ENCODE data around the gene BTRC.
"Not testable (repeated sequence)": the region's sequence is repeated elsewhere in the genome, so short reads cannot be mapped to it uniquely, and the experiment has no call there.

Gene BTRC

GRCh38 chr10:101330231-101330630 lies 23.7 kb upstream of the BTRC start:
- ATAC-seq = no peak
- DNase-seq = no peak
- H3K9me3 Mint-ChIP-seq = no peaks in the 10 kb centered on the region
- H3K36me3 Mint-ChIP-seq (ENCODE audit: low read depth) = no peaks in the 10 kb centered on the region
- peaks cover 19% of the 10 kb centered on the region for H3K27me3 Mint-ChIP-seq
- H3K4me3 Mint-ChIP-seq = no peak overlapping the region
- no peaks in the 10 kb centered on the region for H3K4me1 Mint-ChIP-seq
- H3K27ac Mint-ChIP-seq = no peak overlapping the region

- H3K27me3 Mint-ChIP-seq = peaks cover 18% of the 10 kb centered on the region
- no peaks in the 10 kb centered on the region for H3K9me3 Mint-ChIP-seq
- H3K27ac Mint-ChIP-seq = no peak overlapping the region
- H3K4me1 Mint-ChIP-seq = no peaks in the 10 kb centered on the region
- no peak overlapping the region for H3K4me3 Mint-ChIP-seq
- ATAC-seq (no peak), DNase-seq (no peak)
- H3K36me3 Mint-ChIP-seq (ENCODE audit: low read depth) = no peaks in the 10 kb centered on the region
These were observed 23.2 kb upstream of the BTRC start for GRCh38 chr10:101330631-101331225.

- Mint-ChIP-seq H3K36me3 (ENCODE audit: low read depth) (no peaks in the 10 kb centered on the region), H3K27ac (no peak overlapping the region), H3K4me3 (no peak overlapping the region), H3K27me3 (peaks cover 17% of the 10 kb centered on the region), H3K9me3 (no peaks in the 10 kb centered on the region), H3K4me1 (no peaks in the 10 kb centered on the region)
- DNase-seq = no peak
- ATAC-seq = peak; percentile 33
These were observed 22.0 kb upstream of the BTRC start for GRCh38 chr10:101331956-101332355.

GRCh38 chr10:101334259-101334658 lies 19.7 kb upstream of the BTRC start:
- not testable (repeated sequence) for H3K27ac Mint-ChIP-seq; ATAC-seq; H3K4me3 Mint-ChIP-seq; H3K36me3 Mint-ChIP-seq (ENCODE audit: low read depth); H3K4me1 Mint-ChIP-seq; DNase-seq; H3K9me3 Mint-ChIP-seq
- H3K27me3 Mint-ChIP-seq = peaks cover 17% of the 10 kb centered on the region

- Mint-ChIP-seq H3K9me3 (no peaks in the 10 kb centered on the region), H3K27ac (no peak overlapping the region), H3K27me3 (peaks cover 13% of the 10 kb centered on the region), H3K4me1 (no peaks in the 10 kb centered on the region), H3K36me3 (ENCODE audit: low read depth) (no peaks in the 10 kb centered on the region), H3K4me3 (no peak overlapping the region)
- no peak for ATAC-seq
- DNase-seq = no peak
These were observed 17.6 kb upstream of the BTRC start for GRCh38 chr10:101336382-101336781.

GRCh38 chr10:101337836-101338235 lies 16.1 kb upstream of the BTRC start:
- Mint-ChIP-seq H3K4me3 (no peak overlapping the region), H3K4me1 (no peaks in the 10 kb centered on the region), H3K27ac (no peak overlapping the region), H3K27me3 (peaks cover 4% of the 10 kb centered on the region), H3K36me3 (ENCODE audit: low read depth) (no peaks in the 10 kb centered on the region), H3K9me3 (no peaks in the 10 kb centered on the region)
- DNase-seq (no peak), ATAC-seq (no peak)

GRCh38 chr10:101341438-101341837 lies 12.5 kb upstream of the BTRC start:
- ATAC-seq = no peak
- Mint-ChIP-seq H3K9me3 (no peaks in the 10 kb centered on the region), H3K36me3 (ENCODE audit: low read depth) (no peaks in the 10 kb centered on the region), H3K27me3 (peaks cover 2% of the 10 kb centered on the region), H3K27ac (no peak overlapping the region), H3K4me3 (no peak overlapping the region), H3K4me1 (no peaks in the 10 kb centered on the region)
- DNase-seq = no peak

GRCh38 chr10:101346177-101346576 lies 7.8 kb upstream of the BTRC start:
- Mint-ChIP-seq H3K27ac (no peak overlapping the region), H3K4me1 (no peaks in the 10 kb centered on the region), H3K9me3 (no peaks in the 10 kb centered on the region)

GRCh38 chr10:101351017-101351416 lies 2.9 kb upstream of the BTRC start:
- H3K36me3 Mint-ChIP-seq (ENCODE audit: low read depth) = peaks cover 5% of the 10 kb centered on the region
- DNase-seq = no peak
- H3K27me3 Mint-ChIP-seq = peaks cover 16% of the 10 kb centered on the region
- H3K4me1 Mint-ChIP-seq = peaks cover 25% of the 10 kb centered on the region
- no peak overlapping the region for H3K4me3 Mint-ChIP-seq
- H3K9me3 Mint-ChIP-seq = no peaks in the 10 kb centered on the region
- H3K27ac Mint-ChIP-seq = no peak overlapping the region
- ATAC-seq = no peak

More at GRCh38 chr10:101346177-101346576, 7.8 kb upstream of the BTRC start:
- DNase-seq = no peak
- no peak for ATAC-seq
- H3K4me3 Mint-ChIP-seq = no peak overlapping the region
- peaks cover 13% of the 10 kb centered on the region for H3K27me3 Mint-ChIP-seq
- no peaks in the 10 kb centered on the region for H3K36me3 Mint-ChIP-seq (ENCODE audit: low read depth)

GRCh38 chr10:101351477-101351876 lies 2.5 kb upstream of the BTRC start:
- Mint-ChIP-seq H3K27me3 (peaks cover 16% of the 10 kb centered on the region), H3K4me3 (no peak overlapping the region), H3K27ac (no peak overlapping the region), H3K36me3 (ENCODE audit: low read depth) (peaks cover 5% of the 10 kb centered on the region), H3K4me1 (peaks cover 30% of the 10 kb centered on the region), H3K9me3 (no peaks in the 10 kb centered on the region)
- ATAC-seq = no peak
- DNase-seq = no peak

- not testable (repeated sequence) for H3K4me3 Mint-ChIP-seq; H3K27ac Mint-ChIP-seq; ATAC-seq; H3K36me3 Mint-ChIP-seq (ENCODE audit: low read depth); H3K9me3 Mint-ChIP-seq; DNase-seq
- peaks cover 16% of the 10 kb centered on the region for H3K27me3 Mint-ChIP-seq
- H3K4me1 Mint-ChIP-seq = peaks cover 32% of the 10 kb centered on the region
These were observed 1.1 kb upstream of the BTRC start for GRCh38 chr10:101352857-101353256.

GRCh38 chr10:101354328-101355071 lies 535 bp downstream of the BTRC start:
- peaks cover 6% of the 10 kb centered on the region for H3K36me3 Mint-ChIP-seq (ENCODE audit: low read depth)
- DNase-seq = peak; percentile 55
- peak overlapping the region; percentile 98 for H3K27ac Mint-ChIP-seq
- H3K9me3 Mint-ChIP-seq = no peaks in the 10 kb centered on the region
- H3K27me3 Mint-ChIP-seq = peaks cover 9% of the 10 kb centered on the region
- H3K4me3 Mint-ChIP-seq = peak overlapping the region; percentile 89
- peaks cover 38% of the 10 kb centered on the region for H3K4me1 Mint-ChIP-seq
- ATAC-seq = peak; percentile 4

- Mint-ChIP-seq H3K36me3 (ENCODE audit: low read depth) (peaks cover 6% of the 10 kb centered on the region), H3K27me3 (peaks cover 8% of the 10 kb centered on the region), H3K9me3 (no peaks in the 10 kb centered on the region), H3K4me3 (peak overlapping the region; percentile 89), H3K27ac (peak overlapping the region; percentile 98), H3K4me1 (peaks cover 38% of the 10 kb centered on the region)
- DNase-seq (no peak), ATAC-seq (no peak)
These were observed 1.2 kb downstream of the BTRC start for GRCh38 chr10:101355072-101355706.

- Mint-ChIP-seq H3K27ac (no peak overlapping the region), H3K9me3 (no peaks in the 10 kb centered on the region), H3K36me3 (ENCODE audit: low read depth) (peaks cover 6% of the 10 kb centered on the region), H3K4me3 (no peak overlapping the region), H3K27me3 (peaks cover 3% of the 10 kb centered on the region), H3K4me1 (peaks cover 38% of the 10 kb centered on the region)
- ATAC-seq (no peak), DNase-seq (no peak)
These were observed 2.2 kb downstream of the BTRC start for GRCh38 chr10:101356132-101356531.

- peaks cover 38% of the 10 kb centered on the region for H3K4me1 Mint-ChIP-seq
- H3K36me3 Mint-ChIP-seq (ENCODE audit: low read depth) = peaks cover 7% of the 10 kb centered on the region
- DNase-seq (no peak), ATAC-seq (no peak)
- no peaks in the 10 kb centered on the region for H3K9me3 Mint-ChIP-seq
- H3K27me3 Mint-ChIP-seq = peaks cover 3% of the 10 kb centered on the region
- H3K4me3 Mint-ChIP-seq = no peak overlapping the region
- H3K27ac Mint-ChIP-seq = no peak overlapping the region
These were observed 4.0 kb downstream of the BTRC start for GRCh38 chr10:101357958-101358357.
